Stimulated activated CD8-positive, alpha-beta memory T cell treated with anti-CD3 and anti-CD28 coated beads, Interleukin-12 subunit alpha, Interleukin-12 subunit beta, amount 100 ng/mL, for 1 hour (primary cell): ENCODE results near the gene ACTMAP.
"Not testable (repeated sequence)": the region's sequence is repeated elsewhere in the genome, so short reads cannot be mapped to it uniquely, and the experiment has no call there.

ENCODE experiments used
- DNase-seq: peaks from one replicate; pipeline ENCODE4 v3.0.0-alpha.2; 2020; ENCODE audit warnings: low read depth

The ACTMAP gene

GRCh38 chr19:40775632-40776022 is 25.4 kb upstream of the ACTMAP start:
- DNase-seq, result no peak

GRCh38 chr19:40774916-40775631 is 24.8 kb upstream of the ACTMAP start, which contains the start of gene MIA:
MIA (plus strand) TSS chr19:40775521; CDS start chr19:40775543, 22 bp downstream.
- no peak for DNase-seq

GRCh38 chr19:40771101-40771862 is 21.0 kb upstream of the ACTMAP start:
- DNase-seq, result not testable (repeated sequence)

DNA sequence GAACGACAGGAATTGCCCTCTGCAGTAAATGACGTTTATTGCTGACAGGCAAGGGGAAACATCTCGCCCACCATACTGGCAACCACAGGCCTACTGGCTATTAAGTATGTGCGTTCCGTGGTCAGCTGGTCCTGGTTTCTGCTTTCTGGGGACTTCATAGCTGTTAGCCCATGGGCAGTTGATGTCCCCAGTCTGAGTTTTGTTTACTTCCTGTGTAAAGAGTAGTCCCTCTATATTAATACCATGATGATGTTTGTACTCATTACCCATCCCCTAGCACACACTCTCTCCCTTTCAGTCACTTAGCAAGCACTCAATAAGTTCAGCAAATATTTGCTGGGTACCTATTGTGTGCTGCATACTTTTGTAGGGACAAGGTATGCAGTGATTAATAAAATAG is 18.6 kb upstream of the ACTMAP start:
- no peak for DNase-seq

DNA sequence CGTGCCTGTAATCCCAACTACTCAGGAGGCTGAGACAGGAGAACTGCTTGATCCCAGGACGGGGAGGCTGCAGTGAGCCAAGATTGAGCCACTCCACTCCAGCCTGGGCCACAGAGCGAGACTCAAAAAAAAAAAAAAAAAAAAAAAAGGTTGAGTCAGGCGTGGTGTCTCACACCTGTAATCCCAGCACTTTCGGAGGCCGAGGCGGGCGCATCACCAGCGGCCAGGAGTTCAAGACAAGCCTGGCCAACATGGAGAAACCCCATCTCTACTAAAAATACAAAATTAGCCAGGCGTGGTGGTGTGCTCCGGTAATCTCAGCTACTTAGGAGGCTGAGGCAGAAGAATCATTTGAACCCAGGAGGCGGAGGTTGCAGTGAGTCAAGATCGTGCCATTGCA is 16.1 kb upstream of the ACTMAP start:
- DNase-seq, result not testable (repeated sequence)

- DNase-seq, result no peak
These were observed 13.7 kb upstream of the ACTMAP start for GRCh38 chr19:40763963-40764362.

DNA sequence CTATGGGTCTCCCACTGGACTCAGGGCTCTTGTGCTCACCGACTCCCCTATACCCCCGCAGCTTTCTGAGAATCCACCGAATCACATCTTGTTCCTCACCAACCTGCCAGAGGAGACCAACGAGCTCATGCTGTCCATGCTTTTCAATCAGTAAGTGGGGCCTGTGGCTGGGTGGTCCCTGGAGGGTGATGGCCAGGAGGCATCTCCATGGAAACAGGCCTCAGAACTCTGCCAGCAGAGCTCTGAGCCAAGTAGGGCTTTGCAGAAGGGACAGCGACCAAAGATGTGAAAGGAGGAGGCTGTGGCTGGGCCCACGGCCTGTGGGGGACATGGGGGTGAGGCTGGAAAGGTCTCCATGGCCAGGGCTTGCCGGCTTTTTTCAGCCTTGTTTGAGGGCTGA is 13.2 kb upstream of the ACTMAP start:
- no peak for DNase-seq

DNA sequence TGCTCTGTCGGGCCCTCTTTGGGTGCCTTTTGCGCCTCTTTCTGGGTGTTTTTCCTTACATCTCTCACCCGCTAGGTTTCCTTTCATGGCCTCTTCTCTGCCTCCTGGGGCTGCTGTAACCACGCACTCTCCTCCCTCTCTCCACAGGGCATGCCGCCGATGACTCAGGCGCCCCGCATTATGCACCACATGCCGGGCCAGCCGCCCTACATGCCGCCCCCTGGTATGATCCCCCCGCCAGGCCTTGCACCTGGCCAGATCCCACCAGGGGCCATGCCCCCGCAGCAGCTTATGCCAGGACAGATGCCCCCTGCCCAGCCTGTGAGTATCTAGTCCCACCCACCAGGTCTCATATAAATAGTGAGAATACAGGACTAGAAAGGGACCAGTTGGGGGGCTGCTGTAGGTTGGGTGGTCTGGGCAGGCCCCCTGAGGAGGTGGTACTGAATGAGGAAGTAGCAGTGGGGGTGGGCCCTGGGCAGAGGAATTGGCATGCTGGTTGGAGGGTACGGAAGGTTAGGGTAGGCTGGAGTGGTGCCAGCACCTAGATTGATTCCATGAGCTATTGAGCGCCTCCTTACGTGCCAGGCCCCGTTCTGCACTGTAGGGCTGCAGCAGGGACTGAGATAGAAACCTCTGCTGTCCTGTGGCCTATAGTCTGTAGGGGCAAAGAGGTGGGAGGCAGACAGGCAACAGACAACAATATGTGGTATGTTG is 12.6 kb upstream of the ACTMAP start:
- DNase-seq, result no peak

- DNase-seq, result no peak
These were observed 9.1 kb upstream of the ACTMAP start for GRCh38 chr19:40759352-40759751.

DNA sequence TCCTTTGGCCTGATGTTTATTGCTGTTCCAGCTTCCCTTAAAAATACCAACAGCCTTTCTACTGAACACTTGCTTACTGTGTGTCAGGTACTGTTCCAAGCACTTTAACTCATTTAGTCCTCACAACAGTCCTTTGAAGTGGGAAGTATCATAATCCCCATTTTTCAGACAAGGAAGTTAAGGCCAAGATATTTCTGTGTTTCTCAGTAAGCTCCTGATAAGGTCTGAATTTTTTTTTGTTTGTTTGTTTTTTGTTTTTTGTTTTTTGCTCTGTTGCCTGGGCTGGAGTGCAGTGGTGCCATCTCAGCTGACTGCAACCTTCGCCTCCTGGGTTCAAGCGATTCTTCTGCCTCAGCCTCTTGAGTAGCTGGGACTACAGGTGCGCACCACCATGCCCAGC is 8.2 kb upstream of the ACTMAP start:
- DNase-seq, result no peak

DNA sequence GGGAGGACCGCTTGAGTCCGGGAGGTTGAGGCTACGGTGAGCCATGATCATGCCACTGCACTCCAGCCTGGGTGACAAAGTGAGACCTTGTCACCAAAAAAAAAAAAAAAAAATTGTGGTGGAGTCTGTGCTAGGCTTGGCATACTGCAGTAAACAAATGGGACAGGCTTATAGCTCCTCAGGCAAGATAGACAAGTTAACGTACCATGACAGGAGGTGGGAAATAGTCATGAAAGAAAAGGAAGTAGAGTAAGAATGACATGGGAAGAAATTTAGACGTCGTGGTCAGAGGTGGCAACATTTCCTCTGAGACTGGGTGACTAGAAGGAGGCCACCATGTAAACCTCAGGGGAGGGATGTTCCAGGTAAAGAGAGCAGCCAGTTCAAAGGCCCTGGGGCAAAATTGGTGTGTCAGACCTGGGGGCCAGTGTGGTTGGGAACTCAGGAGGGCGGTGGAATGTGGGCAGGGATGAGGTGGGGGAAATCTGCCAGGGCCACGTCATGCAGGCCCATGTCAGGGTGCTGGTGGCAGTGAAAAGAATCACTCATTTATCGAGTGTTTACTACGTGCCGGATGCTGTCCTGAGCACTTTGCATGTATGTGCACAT is 6.3 kb upstream of the ACTMAP start:
- no peak for DNase-seq

DNA sequence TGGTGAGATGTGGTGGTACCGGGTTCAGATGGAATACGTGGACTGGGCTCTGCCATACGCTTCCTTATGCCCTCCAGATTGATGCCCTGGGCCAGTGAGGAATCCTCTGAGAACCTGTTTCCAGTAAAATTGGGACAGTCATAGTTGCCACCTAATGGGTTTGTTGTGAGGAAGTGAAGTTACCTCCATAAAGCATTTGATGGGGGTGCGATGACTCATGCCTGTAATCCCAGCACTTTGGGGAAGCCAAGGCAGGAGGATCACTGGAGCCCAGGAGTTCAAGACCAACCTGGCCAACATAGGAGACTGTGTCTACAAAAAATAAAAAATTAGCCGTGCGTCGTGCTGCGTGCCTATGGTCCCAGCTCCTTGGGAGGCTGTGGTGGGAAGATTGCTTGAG is 5.5 kb upstream of the ACTMAP start:
- no peak for DNase-seq

- no peak for DNase-seq
These were observed 5.0 kb upstream of the ACTMAP start for GRCh38 chr19:40755248-40755624.

- no peak for DNase-seq
These were observed 4.5 kb upstream of the ACTMAP start for GRCh38 chr19:40754611-40755247.

DNA sequence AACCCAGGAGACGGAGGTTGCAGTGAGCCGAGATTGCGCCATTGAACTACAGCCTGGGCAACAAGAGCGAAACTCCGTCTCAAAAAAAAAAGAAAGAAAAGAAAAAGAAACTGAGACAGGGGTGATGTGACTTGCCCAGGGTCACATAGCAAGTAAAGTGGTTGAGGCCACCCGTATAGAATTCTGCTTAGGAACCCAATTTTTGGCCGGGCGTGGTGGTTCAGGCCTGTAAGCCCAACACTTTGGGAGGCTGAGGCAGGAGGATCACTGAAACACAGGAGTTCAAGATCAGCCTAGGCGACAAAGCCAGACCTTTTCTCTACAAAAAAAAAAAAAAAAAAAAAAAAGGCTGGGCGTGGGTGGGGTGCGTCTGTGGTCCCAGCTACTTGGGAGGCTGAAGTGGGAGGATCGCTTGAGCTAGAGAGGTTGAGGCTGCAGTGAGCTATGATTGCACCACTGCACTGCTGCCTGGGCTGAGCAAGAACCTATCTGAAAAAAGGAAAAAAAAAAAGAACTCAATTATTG is 2.0 kb upstream of the ACTMAP start:
- no peak for DNase-seq

DNA sequence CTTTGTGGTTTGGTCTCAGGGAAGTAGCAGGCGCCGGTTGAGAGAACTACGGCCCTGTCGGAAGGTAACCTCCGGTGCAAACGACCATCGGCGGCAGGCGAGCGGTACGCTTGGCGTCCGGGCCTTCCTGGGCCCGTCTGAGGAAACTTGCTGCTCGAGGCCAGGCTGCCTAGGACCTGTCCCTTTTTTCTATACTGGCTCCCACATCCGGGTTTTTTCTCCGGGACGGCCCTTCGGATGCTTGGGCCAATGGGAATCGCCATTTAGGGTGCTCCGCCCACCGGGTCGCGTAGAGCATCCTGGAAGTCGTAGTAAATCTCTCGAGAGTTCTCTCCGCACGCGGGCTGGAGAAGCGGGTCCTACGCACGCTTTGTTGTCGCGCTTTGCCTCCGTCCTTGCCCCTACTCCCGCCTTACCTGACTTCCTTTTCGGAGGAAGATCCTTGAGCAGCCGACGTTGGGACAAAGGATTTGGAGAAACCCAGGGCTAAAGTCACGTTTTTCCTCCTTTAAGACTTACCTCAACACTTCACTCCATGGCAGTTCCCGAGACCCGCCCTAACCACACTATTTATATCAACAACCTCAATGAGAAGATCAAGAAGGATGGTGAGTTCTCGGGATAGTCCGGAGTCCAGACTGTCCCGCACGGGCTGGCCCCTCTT is 729 bp upstream of the ACTMAP start, which contains the start of gene SNRPA:
SNRPA (plus strand) TSS at position 330 of the 664 bp plus-strand sequence; CDS start at position 536, 206 bp downstream.
- peak; percentile 93 for DNase-seq

DNA sequence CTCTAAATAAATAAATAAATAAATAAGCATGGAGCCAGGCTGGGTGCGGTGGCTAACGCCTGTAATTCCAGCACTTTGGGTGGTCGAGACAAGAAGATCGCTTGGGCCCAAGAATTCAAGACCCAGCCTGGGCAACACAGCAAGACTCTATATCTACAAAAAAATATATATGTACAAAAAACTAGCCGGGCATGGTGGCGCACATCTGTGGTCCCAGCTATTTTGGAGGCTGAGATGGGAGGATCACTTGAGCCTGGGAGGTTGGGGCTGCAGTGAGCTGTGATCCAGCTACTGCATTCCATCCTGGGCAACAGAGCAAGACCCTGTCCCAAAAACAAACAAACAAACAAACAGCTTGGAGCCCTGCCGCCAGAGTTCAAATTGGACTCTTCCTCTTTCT is 2.7 kb downstream of the ACTMAP start:
- DNase-seq, result no peak

GRCh38 chr19:40745402-40745780 is 4.9 kb downstream of the ACTMAP start:
- no peak for DNase-seq

GRCh38 chr19:40744554-40745401 is 5.5 kb downstream of the ACTMAP start:
- DNase-seq, result no peak

DNA sequence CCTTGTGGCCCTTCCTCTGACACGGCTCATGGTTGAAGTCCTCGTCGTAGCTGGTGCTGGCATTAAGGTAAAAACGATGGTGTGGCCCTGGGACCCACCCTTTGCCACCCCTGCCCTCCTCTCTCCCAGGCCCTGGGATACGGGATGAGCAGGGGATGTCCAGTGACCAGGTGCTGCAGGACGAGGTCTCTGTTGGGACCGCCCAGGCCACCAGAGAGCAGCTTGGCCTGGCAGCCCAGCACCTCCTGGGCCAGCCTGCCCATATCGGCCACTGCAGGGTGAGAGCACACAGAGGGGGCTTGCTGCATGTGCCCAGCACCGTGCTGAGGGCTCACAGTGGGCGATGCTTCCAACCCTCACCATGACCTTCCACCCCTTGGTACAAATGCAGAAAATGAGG is 6.4 kb downstream of the ACTMAP start:
- no peak for DNase-seq
